Endometrial microvascular endothelial cells (primary cell): ENCODE measurements around the gene AQP1. TPM values are rescaled to one million over a fixed set of nuclear protein-coding genes. Genes with fewer than 3 reads are reported as not detected.

Experiments used
- in situ Hi-C: cut with HindIII; loops from 2 replicates; pipeline ENCODE4 v1.10.0; 2017; ENCODE audit warnings: low sequenced_read_pairs, low pct_unique_long_range_greater_than_20kb; ENCODE audit errors: inconsistent ontology term
- total RNA-seq: library from RNA; depleted of rRNA; stranded (reverse); fragments of >200 nt; gene quantifications from one replicate; pipeline ENCODE4 v1.2.3, GENCODE V29; 2015; ENCODE audit errors: inconsistent ontology term

Gene AQP1
- 1.0 TPM for total RNA-seq

DNA sequence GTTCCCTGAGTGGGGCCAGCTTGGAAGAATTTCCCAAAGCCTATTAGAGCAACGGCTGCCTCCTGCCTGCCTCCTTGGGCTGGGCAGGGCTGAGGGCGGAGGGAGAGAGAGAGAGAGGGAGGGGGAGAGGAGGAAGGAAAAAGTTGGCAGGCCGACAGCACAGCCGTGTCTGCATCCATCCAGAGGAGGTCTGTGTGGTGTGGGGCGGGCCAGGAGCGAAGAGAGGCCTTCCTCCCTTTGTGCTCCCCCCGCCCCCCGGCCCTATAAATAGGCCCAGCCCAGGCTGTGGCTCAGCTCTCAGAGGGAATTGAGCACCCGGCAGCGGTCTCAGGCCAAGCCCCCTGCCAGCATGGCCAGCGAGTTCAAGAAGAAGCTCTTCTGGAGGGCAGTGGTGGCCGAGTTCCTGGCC, at the start of gene AQP1:
Gene AQP1 (plus strand): TSS at position 293 of the 409 bp plus-strand sequence. CDS start 57 bp downstream, at position 350.
- in situ Hi-C loops: no loop called here

DNA sequence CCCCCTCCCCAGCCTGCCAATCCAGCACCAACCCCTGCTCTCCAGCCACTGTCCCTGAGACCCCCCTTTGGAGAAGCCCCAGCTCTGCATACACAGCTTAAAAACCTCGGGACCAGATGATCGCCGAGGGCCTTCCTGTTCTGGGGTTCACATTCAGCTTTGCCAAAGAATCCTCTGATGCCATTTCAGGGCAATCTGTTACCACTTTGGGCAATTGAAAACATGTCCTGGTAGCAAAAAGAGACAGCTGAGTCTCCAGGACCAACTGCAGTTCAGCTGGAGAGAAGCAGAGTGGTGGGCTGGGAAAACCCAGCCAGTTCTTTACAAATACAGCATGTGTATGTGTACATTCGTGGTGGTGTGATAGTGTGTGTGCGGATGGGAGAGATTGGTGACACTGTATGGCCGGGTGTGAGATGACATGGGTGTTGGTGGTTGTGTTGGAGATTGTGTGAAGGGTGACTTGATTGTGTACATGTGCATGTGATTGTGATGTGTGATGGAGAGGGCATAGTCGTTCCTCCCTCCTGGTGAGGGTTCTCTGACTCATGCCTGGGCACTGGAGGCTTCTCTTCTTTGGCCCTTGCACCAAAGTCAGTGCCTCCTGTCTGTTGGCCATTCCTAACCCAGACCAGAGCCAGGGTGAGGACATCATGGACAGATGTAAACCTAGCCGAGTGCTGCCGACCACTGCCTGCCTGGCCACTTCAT, 48.5 kb upstream of the AQP1 start:
- in situ Hi-C loops: no loop called here

DNA sequence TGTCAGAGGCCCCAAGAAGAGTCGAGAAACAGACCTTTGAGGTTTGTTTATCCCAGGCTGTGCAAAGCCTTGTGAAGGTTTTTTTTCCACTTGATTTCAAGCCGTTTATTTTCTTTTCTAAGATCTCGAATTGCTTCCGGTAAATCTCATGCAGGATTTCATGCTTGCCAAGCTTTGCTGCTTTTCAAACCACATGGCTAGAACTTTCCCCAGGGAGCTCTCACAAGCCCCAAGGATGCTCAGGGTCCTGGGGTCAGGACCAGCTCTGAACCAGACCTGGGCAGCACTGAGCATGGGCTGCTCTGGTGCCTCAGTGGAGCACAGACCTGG, 48.0 kb upstream of the AQP1 start:
- in situ Hi-C loops: no loop called here

DNA sequence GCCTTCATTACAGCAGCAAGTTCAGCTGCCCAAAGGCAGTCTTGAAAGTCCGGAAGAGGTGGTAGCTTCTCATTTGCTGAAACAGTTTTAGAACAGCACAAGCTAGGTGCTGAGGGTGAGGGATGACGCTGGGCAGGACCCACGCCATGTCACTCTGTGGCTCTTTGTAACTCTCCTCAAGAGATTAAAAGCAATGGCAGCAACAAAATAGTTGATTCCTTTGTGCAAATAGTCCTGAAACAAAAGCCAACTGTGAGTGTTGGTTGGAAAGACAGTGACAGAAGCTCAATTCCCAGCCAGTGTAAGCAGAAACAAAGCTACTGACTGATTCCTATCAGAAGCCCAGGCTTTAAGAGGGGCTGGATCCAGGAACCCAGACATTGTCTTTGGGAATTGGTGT, 47.6 kb upstream of the AQP1 start:
- in situ Hi-C loops: no loop called here

DNA sequence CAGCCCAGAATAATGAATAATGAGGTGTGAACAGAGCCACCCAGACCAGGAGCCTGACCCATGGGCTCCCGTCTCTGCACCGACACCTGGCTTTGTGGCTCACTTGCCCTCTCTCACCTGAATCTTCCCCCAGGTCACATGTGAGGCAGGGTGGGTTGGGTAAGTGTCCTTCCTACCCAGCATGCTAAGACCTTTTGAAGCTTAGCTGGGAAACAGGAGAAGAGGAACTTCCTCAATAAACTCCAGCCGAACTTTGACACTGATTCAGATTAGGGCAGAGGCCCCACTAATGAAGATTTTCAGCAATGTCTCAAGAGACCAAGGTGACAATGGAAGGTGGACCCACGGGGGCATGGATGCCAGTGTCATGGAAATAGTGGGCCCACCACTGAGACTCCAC, 46.6 kb upstream of the AQP1 start:
- in situ Hi-C loops: no loop called here

DNA sequence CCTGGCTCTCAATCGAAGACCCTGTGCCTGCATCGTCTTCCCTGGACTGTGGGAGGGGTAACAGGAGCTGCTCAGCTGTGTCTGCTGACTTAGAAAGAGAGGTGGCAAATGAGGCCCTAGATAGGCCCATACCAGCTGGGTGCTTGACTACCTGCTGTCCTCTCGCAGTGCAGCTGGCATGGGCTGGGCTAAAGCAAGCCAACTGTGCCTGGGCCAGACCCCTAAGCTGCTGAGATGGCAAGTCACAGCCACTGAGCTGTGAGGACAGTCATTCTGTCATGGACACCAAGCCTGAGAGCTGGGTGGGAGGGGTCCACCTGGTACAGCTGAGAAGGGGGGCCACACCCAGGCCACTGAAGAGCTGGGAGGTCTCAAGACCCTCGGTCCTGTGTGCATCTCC, 45.8 kb upstream of the AQP1 start:
- in situ Hi-C loops: no loop called here

DNA sequence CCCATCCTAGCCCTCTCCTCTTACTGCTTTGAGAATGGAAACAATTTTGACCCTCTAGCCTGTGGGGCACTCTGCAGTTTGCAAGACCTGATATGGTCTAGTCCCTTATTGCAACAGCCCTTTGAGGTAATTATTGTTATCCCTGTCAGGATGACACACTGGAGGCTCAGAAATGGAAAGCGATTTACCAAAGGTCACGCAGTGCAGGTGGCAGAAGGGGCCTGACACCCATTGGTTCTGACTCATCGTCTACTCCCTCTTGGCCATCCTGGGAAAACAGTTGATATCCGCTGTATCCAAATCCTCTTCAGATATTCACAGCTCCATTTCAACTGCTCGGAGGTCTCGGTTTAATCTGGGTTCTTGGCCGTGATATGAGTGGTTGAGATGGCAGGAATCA, 44.7 kb upstream of the AQP1 start:
- in situ Hi-C loops: no loop called here

DNA sequence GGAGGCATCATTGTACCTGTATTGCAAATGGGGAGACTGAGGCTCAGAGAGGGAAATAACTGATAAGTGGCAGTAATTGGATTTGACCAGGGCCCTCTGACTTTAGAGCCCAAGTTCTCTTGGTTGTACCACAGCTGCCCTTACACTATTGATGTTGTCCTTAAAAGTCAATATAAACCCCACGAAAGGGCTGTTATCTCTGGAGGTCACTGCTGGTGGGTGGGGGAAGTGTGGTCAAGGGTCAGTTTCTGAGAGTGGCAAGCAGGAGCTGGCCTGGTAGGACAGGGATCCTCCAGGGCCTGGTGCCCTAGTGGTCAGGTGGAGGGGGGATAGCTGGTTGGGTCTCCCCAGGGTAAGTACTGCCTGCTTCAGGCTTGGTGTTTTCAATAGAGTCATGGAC, 44.2 kb upstream of the AQP1 start:
- in situ Hi-C loops: no loop called here

DNA sequence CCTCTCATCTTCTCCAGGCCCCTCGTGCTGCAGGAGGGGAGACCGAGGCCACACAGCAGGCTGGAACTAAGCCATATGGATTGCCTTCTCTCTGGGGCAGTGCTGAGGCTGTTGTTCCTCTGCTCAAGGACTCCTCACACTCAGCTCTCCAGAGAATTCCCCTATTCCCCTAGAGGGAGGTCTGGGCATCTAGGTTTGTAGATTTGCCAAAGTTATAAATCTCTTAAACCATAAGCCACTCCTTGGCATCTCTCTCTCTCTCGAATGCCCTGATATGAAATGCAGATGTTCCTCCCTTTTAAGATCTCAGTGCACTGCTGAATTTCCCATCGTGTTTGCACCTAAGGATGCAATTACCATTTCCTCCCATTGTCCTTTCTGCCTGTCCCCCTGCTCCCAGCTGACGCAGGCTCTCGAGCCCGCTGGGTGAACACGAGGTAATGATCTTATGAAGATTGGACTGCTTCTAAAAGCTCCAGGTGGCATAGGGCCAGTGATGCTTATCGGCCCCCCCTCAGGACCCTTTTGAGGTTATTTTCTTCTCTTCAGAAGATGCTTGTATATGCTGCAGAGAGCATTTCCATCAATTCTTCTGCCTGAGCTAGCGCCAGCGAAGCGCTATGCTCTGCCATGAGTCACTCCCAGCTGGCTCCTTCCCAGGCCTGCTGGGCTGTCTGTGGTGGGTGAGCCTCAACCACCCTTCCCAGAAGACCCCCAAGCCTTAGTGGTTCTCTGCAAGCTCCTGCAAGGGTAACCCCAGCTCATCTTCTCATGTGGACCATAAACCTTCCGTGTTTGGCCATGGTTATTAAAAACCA, 41.6 kb upstream of the AQP1 start:
- in situ Hi-C loops: no loop called here

DNA sequence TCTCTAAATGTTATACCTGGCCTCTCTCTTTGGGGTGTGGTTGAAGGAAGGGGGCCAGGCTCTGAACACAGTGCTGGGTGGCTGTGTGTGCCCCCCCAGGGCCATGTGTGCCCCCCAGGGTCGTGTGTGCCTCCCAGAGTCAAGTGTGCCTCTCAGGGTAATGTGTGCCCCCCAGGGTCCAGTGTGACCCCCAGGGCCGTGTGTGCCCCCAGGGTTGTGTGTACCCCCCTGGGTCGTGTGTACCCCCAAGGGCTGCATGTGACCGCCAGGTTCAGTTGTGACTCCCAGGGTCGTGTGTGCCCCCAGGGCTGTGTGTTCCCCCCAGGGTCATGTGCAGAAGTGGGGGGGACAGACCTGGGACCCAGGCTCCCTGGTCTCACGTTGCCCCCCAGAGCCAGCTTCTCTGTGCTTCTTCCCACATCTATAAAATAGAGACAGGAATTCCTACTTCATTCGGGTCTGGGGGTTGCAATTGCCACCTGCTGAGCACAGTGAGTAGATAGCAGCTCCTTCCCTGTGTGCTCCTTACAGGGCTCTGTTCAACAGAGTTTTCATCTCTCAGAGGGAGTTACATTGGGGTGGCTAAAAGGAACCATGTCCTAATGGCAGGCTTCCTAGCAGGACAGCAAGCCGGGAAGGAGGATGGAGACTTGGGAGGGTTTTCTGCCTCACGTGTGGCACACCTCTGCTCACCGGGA, 40.7 kb upstream of the AQP1 start:
- in situ Hi-C loops: no loop called here

DNA sequence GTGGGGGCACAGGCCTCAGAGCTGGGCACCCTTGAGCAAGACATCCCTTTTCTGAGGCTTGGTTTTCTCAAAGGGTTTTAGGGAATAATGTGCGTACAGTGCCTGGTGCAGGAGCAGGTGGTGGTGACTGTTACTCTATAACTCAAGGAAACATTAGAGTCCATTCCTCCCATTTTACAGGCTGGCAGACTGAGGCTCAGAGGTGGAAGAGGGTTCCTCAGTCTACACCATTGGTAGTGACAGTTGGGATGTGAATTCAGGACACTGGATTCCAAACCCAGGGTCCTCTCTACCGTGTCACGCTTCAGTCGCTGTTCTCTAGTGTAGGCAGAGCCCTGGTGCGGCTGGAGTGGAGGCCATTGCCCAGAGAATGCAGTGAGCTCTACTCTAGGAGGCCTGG, 40.0 kb upstream of the AQP1 start:
- in situ Hi-C loops: no loop called here

DNA sequence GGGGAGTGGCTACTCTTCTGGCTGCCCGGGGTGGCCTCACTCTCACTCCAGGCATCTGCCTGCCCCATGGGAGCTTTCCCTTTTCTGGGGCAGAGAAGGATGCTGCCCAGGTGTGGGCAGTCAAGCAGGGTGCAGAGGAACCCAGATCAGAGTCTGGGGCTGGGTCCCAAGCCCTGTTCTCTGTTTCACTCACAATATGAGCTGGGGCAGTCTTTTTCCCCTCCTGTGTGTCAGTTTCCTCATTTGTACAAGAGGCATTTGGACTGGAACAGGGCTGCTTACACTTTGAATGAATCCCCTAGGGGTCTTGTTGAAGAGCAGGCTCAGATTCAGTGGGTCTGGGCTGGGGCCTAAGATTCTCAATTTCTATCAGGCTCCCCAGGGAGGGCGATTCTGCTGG, 38.4 kb upstream of the AQP1 start:
- in situ Hi-C loops: no loop called here

DNA sequence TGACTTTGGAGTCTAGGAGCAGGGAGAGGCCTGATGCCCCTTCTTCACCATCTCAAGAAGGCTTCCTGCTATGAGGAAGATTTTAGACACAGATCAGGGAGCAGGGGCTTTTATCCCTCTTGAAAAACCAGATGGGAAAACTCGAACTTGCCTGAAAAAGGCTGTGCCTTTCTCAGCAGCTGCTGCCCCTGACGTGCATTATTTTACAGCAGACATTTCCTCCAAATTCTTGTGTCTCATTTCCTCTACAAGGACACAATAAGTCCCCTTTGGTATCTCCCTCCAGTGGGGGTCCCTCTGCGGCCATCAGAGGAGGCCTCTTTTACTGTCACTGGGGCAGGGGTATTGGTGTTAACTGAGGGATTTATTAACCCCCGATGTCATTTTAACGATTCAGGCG, 38.0 kb upstream of the AQP1 start:
- in situ Hi-C loops: no loop called here

DNA sequence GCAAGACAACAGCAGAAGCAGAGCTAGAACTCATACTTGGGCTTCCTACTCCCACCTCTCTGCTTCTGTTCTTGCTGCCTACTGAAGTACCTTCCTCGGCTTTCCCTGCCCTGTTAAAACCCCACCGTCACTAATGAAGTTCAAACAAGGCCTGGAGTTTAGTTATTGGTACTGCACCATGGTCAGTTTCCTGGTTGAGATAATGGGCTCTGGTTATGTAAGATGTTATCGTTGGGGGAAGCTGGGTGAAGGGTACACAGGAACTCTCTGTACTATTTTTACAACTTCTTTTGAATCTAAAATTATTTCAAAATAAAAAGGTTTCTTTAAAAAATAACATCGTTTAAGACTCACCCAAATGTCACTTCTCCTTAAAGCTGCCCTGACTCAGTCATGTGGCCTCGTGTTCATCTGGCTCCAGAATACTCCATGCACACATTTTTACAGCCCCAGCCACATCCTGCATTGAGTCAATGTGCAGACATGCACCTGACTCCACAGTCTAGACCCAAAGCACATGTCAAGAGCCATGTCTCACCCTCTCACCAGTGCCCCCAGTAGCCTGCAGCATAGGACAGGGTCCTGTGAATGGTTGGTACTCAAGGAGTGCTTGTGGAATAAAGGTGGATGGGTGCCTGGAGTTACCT, 36.9 kb upstream of the AQP1 start:
- in situ Hi-C loops: no loop called here

DNA sequence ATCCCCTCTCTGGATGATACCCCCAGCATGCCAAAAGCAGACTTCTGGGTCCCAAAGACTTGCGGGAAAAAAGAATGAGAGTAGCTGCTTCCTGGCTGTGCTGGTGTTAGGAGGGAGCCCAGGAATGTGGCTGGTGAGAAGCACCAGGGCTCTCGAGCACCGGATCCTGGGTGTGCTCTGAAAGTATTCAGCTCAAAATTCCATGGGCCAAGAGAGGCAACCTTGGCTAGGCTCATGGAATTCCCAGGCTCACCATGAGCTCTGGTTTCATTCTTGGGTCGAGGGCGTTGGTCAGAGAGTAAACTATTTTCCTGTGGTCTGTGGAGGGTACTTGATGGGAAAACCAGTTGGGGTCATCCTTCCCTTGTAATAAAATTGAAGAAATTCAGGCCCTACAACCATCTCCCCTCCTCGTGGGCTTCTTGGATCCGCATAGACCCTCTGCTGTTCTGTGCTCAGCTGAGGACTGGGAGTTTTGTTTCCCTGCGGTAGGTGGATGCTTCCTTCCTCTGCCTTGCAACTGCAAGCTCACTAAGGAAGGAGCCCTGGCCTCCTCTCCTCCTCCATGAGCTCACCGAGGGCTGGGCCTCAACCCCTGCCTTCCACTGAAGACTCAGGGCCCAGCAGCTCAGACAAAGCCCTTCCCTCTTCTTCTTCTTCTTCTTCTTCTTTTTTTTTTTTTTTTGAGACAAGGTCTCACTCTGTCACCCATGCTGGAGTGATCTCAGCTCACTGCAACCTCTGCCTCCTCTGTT, 34.5 kb upstream of the AQP1 start:
- in situ Hi-C loops: no loop called here

DNA sequence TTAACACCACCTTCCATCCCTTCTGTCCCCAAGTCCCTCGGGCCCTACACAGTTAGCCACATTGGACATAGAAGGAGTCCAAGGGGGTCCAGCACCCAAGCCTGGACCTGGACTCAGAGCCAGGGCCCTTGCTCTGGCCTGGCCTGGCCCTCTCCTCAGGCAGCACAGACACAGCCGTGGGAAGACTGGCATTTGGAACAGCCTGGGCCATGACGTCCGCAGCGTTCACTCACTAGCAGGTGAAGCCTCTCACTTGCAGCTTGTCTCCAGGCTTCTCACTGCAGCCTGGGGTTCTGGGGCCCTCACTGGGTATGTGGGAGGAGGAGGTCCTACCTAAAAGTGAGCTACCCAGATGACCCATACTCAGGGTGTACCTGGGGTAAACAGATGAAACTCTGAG, 33.7 kb upstream of the AQP1 start:
- in situ Hi-C loops: no loop called here

DNA sequence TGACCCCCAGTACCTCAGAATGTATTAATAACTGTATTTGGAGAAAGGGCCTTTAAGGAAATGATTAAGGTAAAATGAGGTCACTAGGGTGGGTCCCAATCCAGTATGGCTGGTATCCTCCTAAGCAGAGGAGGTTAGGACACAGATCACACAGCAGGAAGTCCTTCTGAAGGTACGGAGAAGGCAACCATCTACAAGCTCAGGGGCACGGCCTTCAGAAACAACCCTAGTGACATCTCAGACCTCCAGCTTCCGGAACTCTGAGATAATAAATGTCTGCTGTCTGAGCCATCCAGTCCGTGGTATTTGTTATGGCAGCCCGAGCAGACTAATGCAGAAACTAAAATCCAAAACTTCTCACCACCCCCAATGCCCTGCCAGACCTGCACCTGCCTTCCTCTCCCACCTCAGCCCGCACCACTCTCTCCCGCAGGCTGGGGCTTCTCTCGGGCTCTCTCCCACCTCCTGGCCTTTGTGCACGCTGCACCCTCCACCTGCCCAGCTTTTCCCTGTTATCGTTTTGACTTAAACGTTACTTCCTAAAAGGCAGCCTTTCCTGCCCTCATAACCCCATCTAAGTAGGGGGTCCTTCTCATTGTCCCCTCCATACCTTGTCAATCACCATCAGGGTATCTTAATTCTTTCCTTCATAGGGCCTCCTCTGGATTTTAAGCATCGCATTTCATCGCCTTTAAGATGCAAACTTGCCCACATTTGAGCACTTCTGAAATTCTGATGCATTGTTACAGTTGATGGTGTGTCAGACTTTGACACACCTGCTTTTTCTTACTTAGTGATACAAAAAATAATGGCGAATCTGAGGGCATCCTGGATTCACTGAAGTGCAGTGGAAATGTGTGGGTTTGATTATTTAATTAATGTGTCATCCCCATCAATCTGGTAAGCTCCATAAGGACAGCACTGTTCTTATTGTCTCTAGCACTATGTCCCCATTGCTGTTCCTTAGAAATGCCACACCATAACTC, 32.2 kb upstream of the AQP1 start:
- in situ Hi-C loops: no loop called here
